Sigmoid colon (tissue), 4 donors: Measurements from ENCODE around the gene SMAP1.

Experiments
- CTCF ChIP-seq, 4 experiments: fragments of 450-650 bp in 3 of 4; fragments of 200-600 bp in 1 of 4; IDR thresholded peaks; one replicate each; pipeline ENCODE4 v1.5.1; 2016 to 2019; ENCODE audit warnings: antibody characterized with exemption in 4 of 4, mild to moderate bottlenecking in 3 of 4, moderate library complexity in 2 of 4
- EP300 ChIP-seq, 4 donors: sonication (generic); formaldehyde crosslinking; IDR thresholded peaks; one replicate each; pipeline ENCODE4 v1.6.1; 2017; ENCODE audit warnings: antibody characterized with exemption in 4 of 4
- POLR2A ChIP-seq, 2 donors: fragments of 450-650 bp; IDR thresholded peaks; one replicate each; pipeline ENCODE4 v1.6.1; 2016; ENCODE audit warnings: antibody characterized with exemption in 2 of 2, mild to moderate bottlenecking in 2 of 2, moderate library complexity in 2 of 2
- POLR2AphosphoS5 ChIP-seq, 4 donors: sonication (generic); formaldehyde crosslinking; IDR thresholded peaks; one replicate each; pipeline ENCODE4 v1.6.1; 2017; ENCODE audit warnings: antibody characterized with exemption in 4 of 4

- no peak for TF ChIP-seq CTCF (IDR thresholded peaks at IDR 0.05)
- TF ChIP-seq POLR2A (IDR thresholded peaks at IDR 0.05), result no peak
- TF ChIP-seq POLR2AphosphoS5 (IDR thresholded peaks at IDR 0.05), result no peak
- TF ChIP-seq EP300 (IDR thresholded peaks at IDR 0.05), result no peak
Observed at GRCh38 chr6:70763754-70764510, 96.2 kb downstream of the SMAP1 start.
